Parathyroid adenoma (tissue), 2 donors: Measurements from ENCODE around the gene SKAP1.

Experiments used
- H2AFZ ChIP-seq: fragments of 300-600 bp; sonication (generic); one replicate; pipeline ENCODE4 v1.7.0; 2017; ENCODE audit warnings: antibody characterized with exemption, mild to moderate bottlenecking
- H3K27ac ChIP-seq: fragments of 300-600 bp; sonication (generic); one replicate; pipeline ENCODE4 v1.7.0; 2017
- H3K27me3 ChIP-seq: fragments of 300-600 bp; sonication (generic); one replicate; pipeline ENCODE4 v1.7.0; 2017; ENCODE audit warnings: low read length; ENCODE audit not compliant: control insufficient read depth, insufficient read depth
- H3K36me3 ChIP-seq: fragments of 300-600 bp; sonication (generic); one replicate; pipeline ENCODE4 v1.7.0; 2017; ENCODE audit warnings: low read length; ENCODE audit not compliant: control insufficient read depth, insufficient read depth
- H3K4me1 ChIP-seq: fragments of 300-600 bp; sonication (generic); one replicate; pipeline ENCODE4 v1.7.0; 2017; ENCODE audit warnings: control low read depth
- H3K4me2 ChIP-seq: fragments of 300-600 bp; sonication (generic); one replicate; pipeline ENCODE4 v1.7.0; 2017; ENCODE audit warnings: low read length
- H3K4me3 ChIP-seq: fragments of 300-600 bp; sonication (generic); one replicate; pipeline ENCODE4 v1.7.0; 2017; ENCODE audit warnings: low read depth, low read length
- H3K79me2 ChIP-seq: fragments of 300-600 bp; sonication (generic); one replicate; pipeline ENCODE4 v1.7.0; 2017; ENCODE audit warnings: control low read depth
- H3K9ac ChIP-seq: fragments of 300-600 bp; sonication (generic); one replicate; pipeline ENCODE4 v1.7.0; 2017; ENCODE audit warnings: mild to moderate bottlenecking
- H3K9me3 ChIP-seq: fragments of 300-600 bp; sonication (generic); one replicate; pipeline ENCODE4 v1.7.0; 2017; ENCODE audit warnings: low read length; ENCODE audit not compliant: control insufficient read depth
- CTCF ChIP-seq: fragments of 300-600 bp; sonication (generic); IDR thresholded peaks from one replicate; pipeline ENCODE4 v1.7.0; 2017; ENCODE audit warnings: antibody characterized with exemption, mild to moderate bottlenecking
- donor health status: primary hyperparathyroidism.

SKAP1 gene

GRCh38 chr17:48459070-48459844, 29.2 kb upstream of the SKAP1 start:
- Histone ChIP-seq H3K9me3 (no peaks in the 10 kb centered on the region), H3K4me1 (no peaks in the 10 kb centered on the region), H2AFZ (no peak overlapping the region), H3K36me3 (no peaks in the 10 kb centered on the region), H3K79me2 (no peaks in the 10 kb centered on the region), H3K4me3 (no peak overlapping the region), H3K9ac (no peak overlapping the region), H3K4me2 (no peak overlapping the region), H3K27ac (no peak overlapping the region), H3K27me3 (no peaks in the 10 kb centered on the region)
- TF ChIP-seq CTCF, result no peak

GRCh38 chr17:48457080-48457836, 27.2 kb upstream of the SKAP1 start:
- peak; percentile 91 for TF ChIP-seq CTCF
- Histone ChIP-seq H3K4me2 (peak overlapping the region; percentile 31), H3K79me2 (no peaks in the 10 kb centered on the region), H3K36me3 (no peaks in the 10 kb centered on the region), H3K9ac (no peak overlapping the region), H3K4me3 (no peak overlapping the region), H2AFZ (peak overlapping the region; percentile 59), H3K9me3 (no peaks in the 10 kb centered on the region), H3K27ac (no peak overlapping the region), H3K4me1 (no peaks in the 10 kb centered on the region), H3K27me3 (no peaks in the 10 kb centered on the region)

- Histone ChIP-seq H3K27me3 (no peaks in the 10 kb centered on the region), H3K9me3 (no peaks in the 10 kb centered on the region), H3K27ac (no peak overlapping the region), H3K4me2 (no peak overlapping the region), H3K36me3 (no peaks in the 10 kb centered on the region), H3K9ac (no peak overlapping the region), H3K4me3 (no peak overlapping the region), H3K79me2 (no peaks in the 10 kb centered on the region), H3K4me1 (no peaks in the 10 kb centered on the region), H2AFZ (no peak overlapping the region)
- no peak for TF ChIP-seq CTCF
Observed at GRCh38 chr17:48456589-48456988, 26.6 kb upstream of the SKAP1 start.

GRCh38 chr17:48455791-48456190, 25.8 kb upstream of the SKAP1 start:
- no peaks in the 10 kb centered on the region for H3K27me3 ChIP-seq

More at GRCh38 chr17:48455791-48456190, 25.8 kb upstream of the SKAP1 start:
- Histone ChIP-seq H3K4me1 (no peaks in the 10 kb centered on the region), H3K4me2 (no peak overlapping the region), H3K9me3 (no peaks in the 10 kb centered on the region), H3K4me3 (no peak overlapping the region), H3K27ac (no peak overlapping the region), H3K9ac (no peak overlapping the region), H3K36me3 (no peaks in the 10 kb centered on the region), H3K79me2 (no peaks in the 10 kb centered on the region), H2AFZ (no peak overlapping the region)
- TF ChIP-seq CTCF, result no peak
